Mammary epithelial cell (primary cell): ENCODE results near the gene RASGRP2.

Source experiments
- EZH2 ChIP-seq: IDR thresholded peaks from 2 replicates; pipeline ENCODE4 v1.6.1; 2012; ENCODE audit warnings: low read length, inconsistent platforms, borderline replicate concordance
- TF ChIP-seq, protein P1 (sequence below), 2 donors: IDR thresholded peaks in 1 of 2; conservative IDR thresholded peaks in 1 of 2; 2 replicates each; pipeline ENCODE4 v1.5.1; 2011 to 2012; ENCODE audit warnings: inconsistent platforms in 2 of 2, low read length in 2 of 2, mild to moderate bottlenecking in 2 of 2, control low read depth in 1 of 2, low read depth in 1 of 2; ENCODE audit not compliant: insufficient read depth in 1 of 2; ENCODE audit errors: extremely low read depth in 1 of 2

GRCh38 chr11:64734811-64735724, 8.9 kb downstream of the RASGRP2 start:
- TF ChIP-seq, protein P1, sequence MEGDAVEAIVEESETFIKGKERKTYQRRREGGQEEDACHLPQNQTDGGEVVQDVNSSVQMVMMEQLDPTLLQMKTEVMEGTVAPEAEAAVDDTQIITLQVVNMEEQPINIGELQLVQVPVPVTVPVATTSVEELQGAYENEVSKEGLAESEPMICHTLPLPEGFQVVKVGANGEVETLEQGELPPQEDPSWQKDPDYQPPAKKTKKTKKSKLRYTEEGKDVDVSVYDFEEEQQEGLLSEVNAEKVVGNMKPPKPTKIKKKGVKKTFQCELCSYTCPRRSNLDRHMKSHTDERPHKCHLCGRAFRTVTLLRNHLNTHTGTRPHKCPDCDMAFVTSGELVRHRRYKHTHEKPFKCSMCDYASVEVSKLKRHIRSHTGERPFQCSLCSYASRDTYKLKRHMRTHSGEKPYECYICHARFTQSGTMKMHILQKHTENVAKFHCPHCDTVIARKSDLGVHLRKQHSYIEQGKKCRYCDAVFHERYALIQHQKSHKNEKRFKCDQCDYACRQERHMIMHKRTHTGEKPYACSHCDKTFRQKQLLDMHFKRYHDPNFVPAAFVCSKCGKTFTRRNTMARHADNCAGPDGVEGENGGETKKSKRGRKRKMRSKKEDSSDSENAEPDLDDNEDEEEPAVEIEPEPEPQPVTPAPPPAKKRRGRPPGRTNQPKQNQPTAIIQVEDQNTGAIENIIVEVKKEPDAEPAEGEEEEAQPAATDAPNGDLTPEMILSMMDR (conservative IDR thresholded peaks at IDR 0.05 in 1 of 2, IDR thresholded peaks at IDR 0.05 in 1 of 2; ENCODE audit: extremely low read depth in 1 of 2, insufficient read depth in 1 of 2, low read depth in 1 of 2, low read length in 2 of 2), result no peak
- no peak for TF ChIP-seq EZH2
